Measurements from ENCODE around the gene UVRAG. TPM values are rescaled to one million over a fixed set of nuclear protein-coding genes. Genes with fewer than 3 reads are reported as not detected.

Gene UVRAG
- total RNA-seq, 1 experiment from 2014 or later, result 18.0 TPM

Other genes with a start within 250 kb of the UVRAG start
- gene MAP6, start 146.2 kb upstream of the UVRAG start, total RNA-seq (2014; rRNA removed; shearing (Covaris generic)), result 0.02 and 0.32 TPM in 2 replicates
- not detected in 2 replicates for gene MOGAT2, start 97.4 kb upstream of the UVRAG start, total RNA-seq (2014; rRNA removed; shearing (Covaris generic))
- 10.1 and 11.3 TPM in 2 replicates for gene DGAT2, start 46.4 kb upstream of the UVRAG start, total RNA-seq (2014; rRNA removed; shearing (Covaris generic))

Data from M059J (cell line).